Measurements from ENCODE around the gene SLC9B2. TPM values are rescaled to one million over a fixed set of nuclear protein-coding genes. Genes with fewer than 3 reads are reported as not detected.
"Not testable (repeated sequence)": the region's sequence is repeated elsewhere in the genome, so short reads cannot be mapped to it uniquely, and the experiment has no call there.

SLC9B2 gene
- total and polyA plus RNA-seq, 12 donors: 1.00 to 11.4 (median 3.3) TPM

GRCh38 chr4:103002551-103002950 lies 74.0 kb downstream of the SLC9B2 start:
- DNase-seq (no peak), ATAC-seq (no peak)
- no peak for TF ChIP-seq CTCF (IDR thresholded peaks at IDR 0.05)
- WGBS, 2 donors: 58 to 72% methylated on average over 2 of the region's 2 CpGs
- Histone ChIP-seq H3K4me3 (no peak overlapping the region), H3K9me3 (peaks cover 0 to 3% (median 0%) of the 10 kb centered on the region in 11 donors), H3K4me1 (no peaks in the 10 kb centered on the region), H3K27me3 (no peaks in the 10 kb centered on the region), H3K36me3 (no peaks in the 10 kb centered on the region), H3K27ac (no peak overlapping the region)
- intact Hi-C loops (cut with DNase I): loop anchor here in 2 of 10 donors (10.0 kb wide), 2 partner anchors 158 to 558 kb away; no protein-coding TSS in a partner anchor

GRCh38 chr4:102994803-102995202 lies 81.8 kb downstream of the SLC9B2 start:
- H3K27me3 ChIP-seq: no peaks in the 10 kb centered on the region
- intact Hi-C loops (cut with DNase I): no loop called here
- ATAC-seq (no peak), DNase-seq (no peak)
- H3K4me1 ChIP-seq: no peaks in the 10 kb centered on the region
- H3K9me3 ChIP-seq: peaks cover 0 to 6% (median 0%) of the 10 kb centered on the region in 11 donors
- 63 to 76% methylated on average over 1 of the region's 1 CpG for WGBS, 2 donors
- TF ChIP-seq CTCF (IDR thresholded peaks at IDR 0.05): no peak
- no peak overlapping the region for H3K27ac ChIP-seq
- no peak overlapping the region for H3K4me3 ChIP-seq
- H3K36me3 ChIP-seq: no peaks in the 10 kb centered on the region

- DNase-seq, H3K9me3 ChIP-seq: not testable (repeated sequence)
Measured at GRCh38 chr4:102993985-102994384, 82.6 kb downstream of the SLC9B2 start.

GRCh38 chr4:102988429-102989020 lies 88.0 kb downstream of the SLC9B2 start:
- H3K9me3 ChIP-seq: peaks cover 0 to 3% (median 0%) of the 10 kb centered on the region in 11 donors
- intact Hi-C loops (cut with DNase I): no loop called here

More at GRCh38 chr4:102993985-102994384, 82.6 kb downstream of the SLC9B2 start:
- H3K27me3 ChIP-seq; H3K4me3 ChIP-seq; H3K27ac ChIP-seq; intact Hi-C loops (cut with DNase I); H3K36me3 ChIP-seq; H3K4me1 ChIP-seq; ATAC-seq: not testable (repeated sequence)

More at GRCh38 chr4:102988429-102989020, 88.0 kb downstream of the SLC9B2 start:
- ATAC-seq (no peak), DNase-seq (no peak)
- no peak for TF ChIP-seq CTCF (IDR thresholded peaks at IDR 0.05)
- no peaks in the 10 kb centered on the region for H3K4me1 ChIP-seq
- H3K4me3 ChIP-seq: no peak overlapping the region
- 92 to 96% methylated on average over 1 of the region's 1 CpG for WGBS, 2 donors
- H3K27me3 ChIP-seq: no peaks in the 10 kb centered on the region
- no peak overlapping the region for H3K27ac ChIP-seq
- H3K36me3 ChIP-seq: no peaks in the 10 kb centered on the region
